Vagina (tissue), 2 donors: ENCODE results near the gene VPS37C. TPM values are rescaled to one million over a fixed set of nuclear protein-coding genes. Genes with fewer than 3 reads are reported as not detected.

ENCODE experiments used
- DNase-seq, 2 donors: peaks; one replicate each; pipeline ENCODE4 v3.0.0-alpha.2; 2017; ENCODE audit errors: extremely low spot score in 2 of 2
- H3K27ac ChIP-seq: fragments of 200-600 bp; sonication (generic); one replicate; pipeline ENCODE4 v1.5.1; 2019
- H3K27me3 ChIP-seq: fragments of 200-600 bp; sonication (generic); one replicate; pipeline ENCODE4 v1.5.1; 2019
- H3K36me3 ChIP-seq, 2 donors: fragments of 200-600 bp; sonication (generic); one replicate each; pipeline ENCODE4 v1.5.1; 2017 to 2019
- H3K4me1 ChIP-seq: fragments of 200-600 bp; sonication (generic); one replicate; pipeline ENCODE4 v1.5.1; 2019
- H3K4me3 ChIP-seq, 2 donors: fragments of 200-600 bp; sonication (generic); 1 replicate in 1 of 2; 2 replicates in 1 of 2; pipeline ENCODE4 v1.5.1; 2016 to 2019
- H3K9me3 ChIP-seq: fragments of 200-600 bp; sonication (generic); one replicate; pipeline ENCODE4 v1.5.1; 2019
- POLR2A ChIP-seq, 2 donors: fragments of 450-650 bp; IDR thresholded peaks; one replicate each; pipeline ENCODE4 v1.6.1; 2017; ENCODE audit warnings: antibody characterized with exemption in 2 of 2, mild to moderate bottlenecking in 2 of 2, moderate library complexity in 2 of 2
- POLR2AphosphoS5 ChIP-seq, 2 donors: sonication (generic); formaldehyde crosslinking; IDR thresholded peaks; one replicate each; pipeline ENCODE4 v1.9.0; 2017; ENCODE audit warnings: antibody characterized with exemption in 2 of 2, mild to moderate bottlenecking in 2 of 2, low read depth in 1 of 2; ENCODE audit not compliant: insufficient read depth in 1 of 2
- intact Hi-C: fragments of 100-400 bp; cut with DNase I; formaldehyde crosslinking; loops from one replicate; pipeline ENCODE4 v1.15.1; 2023
- total RNA-seq: library from RNA; depleted of rRNA; stranded (reverse); fragments of >200 nt; gene quantifications from one replicate; pipeline ENCODE4 v1.2.3, GENCODE V29; 2016
- TF ChIP-seq, protein P1 (sequence below), 3 experiments: fragments of 450-650 bp in 2 of 3; fragments of 200-600 bp in 1 of 3; sonication (generic) in 1 of 3; IDR thresholded peaks; one replicate each; pipeline ENCODE4 v1.5.1; 2017 to 2019; ENCODE audit warnings: antibody characterized with exemption in 3 of 3, mild to moderate bottlenecking in 2 of 3, moderate library complexity in 2 of 3

VPS37C gene
- total RNA-seq, 1 donor from 2014 or later: 15.7 TPM

DNA sequence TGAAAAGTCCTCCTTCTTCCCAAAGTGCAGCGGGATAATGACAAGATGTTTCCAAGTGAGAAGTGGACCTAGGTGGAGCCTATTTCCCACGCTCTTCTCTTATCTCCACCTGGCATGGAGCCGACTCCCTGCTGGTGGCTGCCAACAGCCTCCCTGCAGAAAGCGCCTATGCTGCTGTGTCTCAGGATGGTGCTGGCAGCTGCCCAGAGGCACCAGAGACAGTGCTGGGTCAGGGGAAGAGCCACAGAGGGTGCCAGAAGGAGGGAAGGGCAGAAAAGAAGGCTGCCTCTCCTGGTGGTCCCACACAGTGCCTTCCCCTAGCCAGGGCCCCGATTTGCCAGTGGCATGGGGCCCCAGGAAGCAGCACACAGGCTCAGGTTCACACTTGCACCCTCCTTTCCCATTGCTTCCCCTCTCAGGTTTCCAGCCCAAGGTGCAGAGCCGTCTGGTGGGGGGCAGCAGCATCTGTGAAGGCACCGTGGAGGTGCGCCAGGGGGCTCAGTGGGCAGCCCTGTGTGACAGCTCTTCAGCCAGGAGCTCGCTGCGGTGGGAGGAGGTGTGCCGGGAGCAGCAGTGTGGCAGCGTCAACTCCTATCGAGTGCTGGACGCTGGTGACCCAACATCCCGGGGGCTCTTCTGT, 39.9 kb downstream of the VPS37C start:
- Histone ChIP-seq H3K36me3 (no peaks in the 10 kb centered on the region), H3K27ac (no peak overlapping the region), H3K9me3 (no peaks in the 10 kb centered on the region), H3K27me3 (no peaks in the 10 kb centered on the region), H3K4me3 (no peak overlapping the region), H3K4me1 (peaks cover 9% of the 10 kb centered on the region)
- DNase-seq: no peak
- intact Hi-C loops: no loop called here
- TF ChIP-seq POLR2AphosphoS5 (IDR thresholded peaks at IDR 0.05; ENCODE audit: insufficient read depth in 1 of 2, low read depth in 1 of 2): no peak

DNA sequence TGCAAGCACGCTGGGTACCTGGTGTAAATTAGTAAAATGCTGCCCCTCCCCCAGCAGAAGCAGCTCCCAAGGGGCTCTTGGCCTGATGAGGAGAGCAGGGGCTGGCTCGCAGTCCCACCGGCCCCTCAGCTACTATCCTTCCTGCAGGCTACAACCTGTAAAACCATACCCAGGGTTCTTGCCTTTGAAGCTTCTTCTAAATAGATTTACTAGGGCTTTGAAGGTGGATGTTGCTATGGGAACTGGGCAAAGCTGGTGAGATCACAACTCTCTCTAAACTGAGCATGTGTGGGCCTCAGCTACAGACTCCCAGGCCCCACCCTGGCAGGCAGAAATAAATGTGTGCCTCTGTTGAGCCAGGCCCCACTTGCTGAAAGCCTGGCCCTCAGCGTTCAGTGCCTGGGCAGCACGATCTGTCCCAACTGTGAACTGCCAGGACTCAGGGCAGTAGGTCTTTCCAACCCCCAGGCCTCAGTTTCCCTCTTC, 40.5 kb downstream of the VPS37C start:
- no peaks in the 10 kb centered on the region for H3K9me3 ChIP-seq
- no peak for DNase-seq
- H3K4me3 ChIP-seq: no peak overlapping the region
- H3K36me3 ChIP-seq: no peaks in the 10 kb centered on the region
- no peak overlapping the region for H3K27ac ChIP-seq
- H3K4me1 ChIP-seq: peaks cover 4% of the 10 kb centered on the region
- no peaks in the 10 kb centered on the region for H3K27me3 ChIP-seq
- TF ChIP-seq, protein P1, sequence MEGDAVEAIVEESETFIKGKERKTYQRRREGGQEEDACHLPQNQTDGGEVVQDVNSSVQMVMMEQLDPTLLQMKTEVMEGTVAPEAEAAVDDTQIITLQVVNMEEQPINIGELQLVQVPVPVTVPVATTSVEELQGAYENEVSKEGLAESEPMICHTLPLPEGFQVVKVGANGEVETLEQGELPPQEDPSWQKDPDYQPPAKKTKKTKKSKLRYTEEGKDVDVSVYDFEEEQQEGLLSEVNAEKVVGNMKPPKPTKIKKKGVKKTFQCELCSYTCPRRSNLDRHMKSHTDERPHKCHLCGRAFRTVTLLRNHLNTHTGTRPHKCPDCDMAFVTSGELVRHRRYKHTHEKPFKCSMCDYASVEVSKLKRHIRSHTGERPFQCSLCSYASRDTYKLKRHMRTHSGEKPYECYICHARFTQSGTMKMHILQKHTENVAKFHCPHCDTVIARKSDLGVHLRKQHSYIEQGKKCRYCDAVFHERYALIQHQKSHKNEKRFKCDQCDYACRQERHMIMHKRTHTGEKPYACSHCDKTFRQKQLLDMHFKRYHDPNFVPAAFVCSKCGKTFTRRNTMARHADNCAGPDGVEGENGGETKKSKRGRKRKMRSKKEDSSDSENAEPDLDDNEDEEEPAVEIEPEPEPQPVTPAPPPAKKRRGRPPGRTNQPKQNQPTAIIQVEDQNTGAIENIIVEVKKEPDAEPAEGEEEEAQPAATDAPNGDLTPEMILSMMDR (IDR thresholded peaks at IDR 0.05): no peak
- TF ChIP-seq POLR2AphosphoS5 (IDR thresholded peaks at IDR 0.05; ENCODE audit: insufficient read depth in 1 of 2, low read depth in 1 of 2) (no peak), POLR2A (IDR thresholded peaks at IDR 0.05) (no peak)
- intact Hi-C loops: no loop called here

DNA sequence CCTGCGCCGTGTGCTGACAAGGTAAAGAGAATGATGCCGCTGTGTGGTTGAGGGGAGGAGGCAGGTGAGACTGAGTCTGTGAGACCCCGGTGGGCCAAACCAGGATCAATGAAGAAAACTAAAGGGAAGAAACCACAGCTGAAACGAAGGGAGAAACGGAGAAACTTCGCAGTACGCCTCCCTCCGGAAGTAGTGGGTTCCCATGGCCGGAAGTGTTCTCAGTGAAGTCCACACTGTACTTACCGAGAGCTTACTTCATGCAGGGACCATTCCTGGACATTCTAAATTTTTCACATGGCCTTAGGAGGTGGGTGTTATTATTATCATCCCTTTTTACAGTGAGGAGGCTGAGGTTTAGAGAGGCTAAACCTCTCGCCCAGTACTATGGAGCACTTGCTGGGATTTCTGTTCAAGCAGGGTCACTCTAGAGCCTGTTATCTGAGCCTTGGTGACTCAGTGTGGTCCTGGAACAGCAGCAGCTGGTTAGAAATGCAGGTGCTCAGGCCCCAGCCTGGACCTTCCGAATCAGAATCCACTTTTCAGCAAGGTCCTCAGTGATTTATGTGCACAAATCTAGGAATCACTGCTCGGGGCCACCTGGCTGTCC, 41.0 kb downstream of the VPS37C start:
- H3K27ac ChIP-seq: no peak overlapping the region
- H3K9me3 ChIP-seq: no peaks in the 10 kb centered on the region
- H3K4me3 ChIP-seq: no peak overlapping the region
- no peaks in the 10 kb centered on the region for H3K4me1 ChIP-seq
- no peaks in the 10 kb centered on the region for H3K36me3 ChIP-seq
- no peak for DNase-seq
- intact Hi-C loops: no loop called here
- no peaks in the 10 kb centered on the region for H3K27me3 ChIP-seq
- TF ChIP-seq POLR2AphosphoS5 (IDR thresholded peaks at IDR 0.05; ENCODE audit: insufficient read depth in 1 of 2, low read depth in 1 of 2): no peak

DNA sequence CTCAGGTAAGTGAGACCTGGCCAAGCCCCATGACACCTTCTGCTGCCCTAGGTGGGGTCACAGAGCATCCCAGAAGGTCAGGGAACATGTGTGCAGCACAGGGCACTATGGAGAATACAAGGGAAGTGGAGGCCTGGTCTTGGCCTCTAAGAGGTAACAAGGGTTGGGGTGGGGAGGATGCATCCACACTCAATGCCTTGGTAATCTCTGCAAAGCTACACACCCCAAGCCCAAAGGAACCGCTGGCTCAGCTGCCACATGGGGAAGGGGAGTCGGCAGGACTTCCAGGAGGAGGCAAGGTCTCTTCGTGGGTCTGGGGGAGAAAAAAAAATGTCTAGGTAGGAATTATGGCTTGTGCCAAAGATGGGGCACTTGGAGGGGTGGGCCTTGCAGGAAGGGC, 41.7 kb downstream of the VPS37C start:
- no peak for TF ChIP-seq POLR2AphosphoS5 (IDR thresholded peaks at IDR 0.05; ENCODE audit: insufficient read depth in 1 of 2, low read depth in 1 of 2)
- no peak for TF ChIP-seq POLR2A (IDR thresholded peaks at IDR 0.05)
- TF ChIP-seq, protein P1 (IDR thresholded peaks at IDR 0.05): no peak
- H3K4me1 ChIP-seq: no peaks in the 10 kb centered on the region
- no peak overlapping the region for H3K4me3 ChIP-seq
- no peak overlapping the region for H3K27ac ChIP-seq
- no peaks in the 10 kb centered on the region for H3K9me3 ChIP-seq
- no peaks in the 10 kb centered on the region for H3K27me3 ChIP-seq
- H3K36me3 ChIP-seq: no peaks in the 10 kb centered on the region
- no peak for DNase-seq
- intact Hi-C loops: no loop called here

DNA sequence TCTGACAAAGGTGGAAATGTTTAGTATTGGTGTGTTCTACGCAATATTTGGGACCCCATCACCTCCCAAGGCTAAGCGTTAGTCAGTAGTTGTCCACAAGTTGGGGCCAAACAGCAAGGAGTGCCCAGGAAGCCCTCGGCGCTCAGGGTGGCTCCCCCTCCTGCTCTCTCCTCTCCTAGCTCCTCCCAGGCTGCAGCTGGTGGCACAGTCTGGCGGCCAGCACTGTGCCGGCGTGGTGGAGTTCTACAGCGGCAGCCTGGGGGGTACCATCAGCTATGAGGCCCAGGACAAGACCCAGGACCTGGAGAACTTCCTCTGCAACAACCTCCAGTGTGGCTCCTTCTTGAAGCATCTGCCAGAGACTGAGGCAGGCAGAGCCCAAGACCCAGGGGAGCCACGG, 42.2 kb downstream of the VPS37C start:
- Histone ChIP-seq H3K9me3 (no peaks in the 10 kb centered on the region), H3K4me1 (no peaks in the 10 kb centered on the region), H3K36me3 (no peaks in the 10 kb centered on the region), H3K27ac (no peak overlapping the region), H3K4me3 (no peak overlapping the region), H3K27me3 (no peaks in the 10 kb centered on the region)
- TF ChIP-seq POLR2A (IDR thresholded peaks at IDR 0.05) (no peak), POLR2AphosphoS5 (IDR thresholded peaks at IDR 0.05; ENCODE audit: insufficient read depth in 1 of 2, low read depth in 1 of 2) (no peak)
- TF ChIP-seq, protein P1 (IDR thresholded peaks at IDR 0.05): no peak
- intact Hi-C loops: no loop called here
- DNase-seq: no peak

DNA sequence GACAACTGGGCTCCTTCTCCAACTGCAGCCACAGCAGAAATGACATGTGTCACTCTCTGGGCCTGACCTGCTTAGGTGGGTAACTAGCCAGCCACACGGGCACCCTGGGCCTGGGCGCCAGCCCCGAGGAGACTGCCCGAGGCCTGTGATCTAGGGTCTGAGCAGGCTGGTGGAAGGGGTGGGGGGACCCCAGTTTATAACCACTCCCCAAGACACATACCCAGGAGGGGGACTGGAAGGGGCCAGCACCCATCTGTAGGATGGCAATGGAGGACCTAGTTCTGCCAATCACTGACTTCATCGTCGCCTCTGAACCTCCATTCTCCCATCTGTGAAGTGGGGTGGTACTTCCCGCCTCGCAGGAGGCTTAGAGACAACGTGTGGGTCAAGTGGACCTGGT, 42.8 kb downstream of the VPS37C start:
- H3K4me1 ChIP-seq: no peaks in the 10 kb centered on the region
- no peaks in the 10 kb centered on the region for H3K27me3 ChIP-seq
- DNase-seq: no peak
- H3K9me3 ChIP-seq: no peaks in the 10 kb centered on the region
- intact Hi-C loops: no loop called here
- no peaks in the 10 kb centered on the region for H3K36me3 ChIP-seq
- no peak overlapping the region for H3K4me3 ChIP-seq
- no peak overlapping the region for H3K27ac ChIP-seq
- TF ChIP-seq POLR2A (IDR thresholded peaks at IDR 0.05) (no peak), POLR2AphosphoS5 (IDR thresholded peaks at IDR 0.05; ENCODE audit: insufficient read depth in 1 of 2, low read depth in 1 of 2) (no peak)
- TF ChIP-seq, protein P1 (IDR thresholded peaks at IDR 0.05): no peak
